ENCODE results near the gene ANKRD29.

The ANKRD29 gene

GRCh38 chr18:23662309-23663263 is at the start of gene ANKRD29:
Gene ANKRD29, minus strand, starts transcription at chr18:23662911. Its CDS starts 181 bp downstream, at chr18:23662730.
- DNase-seq (ENCODE audit: low spot score), result no peak

- DNase-seq (ENCODE audit: low spot score), result no peak
Measured at GRCh38 chr18:23712445-23712844, 49.7 kb upstream of the ANKRD29 start.

GRCh38 chr18:23711426-23711825 is 48.7 kb upstream of the ANKRD29 start:
- DNase-seq (ENCODE audit: low spot score), result no peak

DNA sequence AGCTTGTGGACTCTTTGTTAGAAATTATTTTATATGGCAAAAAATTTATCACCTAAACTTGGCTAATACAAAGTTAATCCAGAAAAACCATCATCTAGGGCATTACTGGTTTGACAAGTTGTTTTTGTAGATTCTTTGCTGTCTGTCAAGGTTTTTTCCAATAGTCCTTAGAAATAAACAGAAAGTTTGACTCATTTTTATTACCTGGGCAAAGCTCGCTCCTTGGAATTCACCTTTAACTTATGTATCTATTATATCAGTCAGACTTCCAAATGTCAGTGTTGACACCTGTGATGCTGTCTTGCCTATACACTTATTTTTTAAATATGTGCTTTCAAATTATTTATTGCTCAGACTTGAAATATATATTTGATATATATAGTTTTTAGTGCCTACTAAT is 48.2 kb upstream of the ANKRD29 start:
- no peak for DNase-seq (ENCODE audit: low spot score)

GRCh38 chr18:23710068-23710527 is 47.4 kb upstream of the ANKRD29 start:
- no peak for DNase-seq (ENCODE audit: low spot score)

DNA sequence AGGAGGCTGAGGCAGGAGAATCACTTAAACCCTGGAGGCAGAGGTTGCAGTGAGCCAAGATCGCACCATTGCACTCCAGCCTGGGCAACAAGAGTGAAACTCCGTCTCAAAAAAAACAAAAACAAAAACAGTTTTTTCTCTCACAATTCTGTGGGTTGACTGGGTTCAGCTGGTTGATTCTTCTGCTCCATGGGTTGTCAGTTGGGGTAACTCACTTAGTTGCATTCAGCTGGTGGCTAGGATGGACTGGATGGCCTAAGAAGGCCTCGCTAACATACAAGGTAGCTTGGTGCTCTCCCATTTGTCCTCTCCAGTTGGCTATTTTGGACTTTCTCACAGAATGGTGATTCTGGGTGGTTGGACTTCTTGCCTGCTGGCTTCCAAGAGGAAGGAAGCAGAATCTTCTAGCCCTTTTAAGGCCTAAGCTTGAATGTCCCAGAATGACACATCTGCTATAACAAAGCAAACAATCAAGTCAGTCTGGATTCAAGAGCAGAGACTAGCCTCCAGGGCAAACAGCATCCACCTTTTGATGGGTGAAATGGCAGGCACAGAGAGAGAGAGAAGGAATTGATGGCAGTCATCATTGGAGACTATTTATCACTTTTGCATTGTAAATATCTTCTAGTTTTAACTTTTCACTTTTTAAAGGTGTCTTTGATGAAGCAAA is 44.4 kb upstream of the ANKRD29 start:
- no peak for DNase-seq (ENCODE audit: low spot score)

GRCh38 chr18:23704806-23705205 is 42.1 kb upstream of the ANKRD29 start:
- no peak for DNase-seq (ENCODE audit: low spot score)

DNA sequence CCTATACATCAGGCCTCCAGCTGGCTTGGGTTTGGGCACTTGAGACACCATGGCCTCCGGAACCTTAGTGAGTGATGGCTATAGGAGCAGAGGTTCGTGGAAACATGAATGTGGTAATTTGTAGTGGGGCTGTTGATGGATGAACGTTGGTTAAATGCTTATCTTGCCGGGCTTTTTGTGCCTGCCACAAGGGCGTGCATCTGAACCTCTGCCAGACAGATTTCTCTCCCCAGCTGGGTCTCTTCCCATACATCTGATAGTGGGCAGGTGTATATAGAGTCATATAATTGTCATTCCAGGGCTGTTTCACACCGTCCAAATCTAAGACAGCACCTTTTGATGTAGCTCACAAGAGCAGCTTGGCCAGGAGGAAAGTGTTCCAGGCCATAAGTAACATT is 41.3 kb upstream of the ANKRD29 start:
- no peak for DNase-seq (ENCODE audit: low spot score)

- peak; percentile 66 for DNase-seq (ENCODE audit: low spot score)
Measured at GRCh38 chr18:23703057-23703986, 40.6 kb upstream of the ANKRD29 start.

DNA sequence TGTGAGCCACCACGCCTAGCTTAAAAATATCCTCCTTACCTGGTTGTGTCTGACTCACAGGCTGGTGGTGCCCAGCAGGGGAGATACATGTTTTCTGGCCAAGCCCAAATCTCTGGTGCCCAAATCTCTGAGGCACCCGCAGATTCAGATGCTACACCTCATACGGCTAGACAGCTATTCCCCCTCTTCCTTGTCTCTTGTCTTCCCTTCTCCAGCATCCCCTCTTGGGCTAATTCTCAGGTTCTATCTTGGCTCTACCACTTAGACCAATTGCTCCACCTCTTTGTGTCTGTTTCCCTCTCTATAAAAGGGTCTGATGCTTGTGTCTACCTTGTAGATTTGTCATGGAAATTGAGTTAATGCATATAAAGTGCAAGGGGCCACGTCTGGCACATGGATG is 39.9 kb upstream of the ANKRD29 start:
- no peak for DNase-seq (ENCODE audit: low spot score)

GRCh38 chr18:23701544-23702064 is 38.9 kb upstream of the ANKRD29 start:
- DNase-seq (ENCODE audit: low spot score), result no peak

GRCh38 chr18:23701017-23701416 is 38.3 kb upstream of the ANKRD29 start:
- no peak for DNase-seq (ENCODE audit: low spot score)

DNA sequence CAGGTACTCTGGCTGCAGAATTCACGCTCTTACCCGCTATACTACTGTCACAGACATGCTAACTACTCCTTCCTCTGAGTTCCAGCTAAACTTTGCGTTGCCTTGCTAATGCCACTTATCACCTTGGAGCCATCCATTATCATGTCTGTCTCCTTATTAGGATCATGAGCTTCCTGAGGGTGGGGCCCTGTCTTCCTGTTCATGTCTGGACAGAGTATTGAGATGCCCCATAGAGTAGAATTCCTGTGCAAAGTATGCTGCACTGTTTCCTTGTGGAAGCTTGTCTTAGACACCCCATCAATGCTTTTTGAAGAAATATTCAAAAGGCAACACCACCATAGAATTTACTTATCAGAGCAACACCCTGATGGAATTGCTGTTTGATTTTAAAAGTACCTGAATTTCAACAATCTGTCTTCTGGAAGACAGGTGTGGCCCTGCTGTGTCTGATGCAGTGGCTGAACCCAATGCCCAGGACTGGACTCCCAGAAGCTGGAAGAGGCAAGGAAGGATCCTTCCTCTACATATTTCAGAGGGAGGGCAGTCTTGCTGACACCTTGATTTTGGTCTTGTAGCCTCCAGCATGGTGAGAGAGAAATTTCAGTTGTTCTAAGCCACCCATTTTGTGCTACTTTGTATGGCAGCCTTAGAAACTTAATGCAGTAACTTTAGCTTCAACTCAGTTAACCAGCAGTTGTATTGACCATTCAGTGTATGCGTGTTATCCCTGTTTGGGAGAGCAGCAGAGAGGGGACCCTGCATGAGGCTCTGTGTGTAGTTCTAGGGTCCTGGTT is 32.1 kb upstream of the ANKRD29 start:
- DNase-seq (ENCODE audit: low spot score), result no peak

- DNase-seq (ENCODE audit: low spot score), result no peak
Measured at GRCh38 chr18:23693846-23694245, 31.1 kb upstream of the ANKRD29 start.

DNA sequence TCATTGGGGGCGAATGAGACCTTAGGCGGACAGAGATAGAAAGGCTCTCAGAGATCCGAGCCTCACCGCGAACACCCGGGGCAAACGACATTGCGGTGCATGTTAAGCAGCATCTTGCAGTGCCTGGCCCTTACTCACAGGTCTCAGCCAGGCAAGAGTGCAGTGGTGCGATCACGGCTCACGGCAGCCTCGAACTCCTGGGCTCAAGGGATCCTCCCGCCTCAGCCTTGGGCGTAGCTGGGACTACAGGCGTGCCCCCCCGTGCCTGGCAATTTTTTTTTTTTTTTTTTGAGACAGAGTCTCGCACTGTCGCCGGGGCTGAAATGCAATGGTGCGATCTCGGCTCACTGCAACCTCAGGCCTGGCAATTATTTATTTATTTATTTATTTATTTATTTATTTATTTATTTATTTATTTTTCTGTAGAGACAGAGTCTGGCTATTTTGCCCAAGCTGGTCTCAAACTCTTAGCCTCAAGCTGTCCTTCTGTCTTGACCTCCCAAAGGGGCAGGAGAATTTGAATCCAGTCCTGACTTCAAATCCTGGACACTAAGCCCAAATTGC is 27.9 kb upstream of the ANKRD29 start:
- DNase-seq (ENCODE audit: low spot score), result no peak

DNA sequence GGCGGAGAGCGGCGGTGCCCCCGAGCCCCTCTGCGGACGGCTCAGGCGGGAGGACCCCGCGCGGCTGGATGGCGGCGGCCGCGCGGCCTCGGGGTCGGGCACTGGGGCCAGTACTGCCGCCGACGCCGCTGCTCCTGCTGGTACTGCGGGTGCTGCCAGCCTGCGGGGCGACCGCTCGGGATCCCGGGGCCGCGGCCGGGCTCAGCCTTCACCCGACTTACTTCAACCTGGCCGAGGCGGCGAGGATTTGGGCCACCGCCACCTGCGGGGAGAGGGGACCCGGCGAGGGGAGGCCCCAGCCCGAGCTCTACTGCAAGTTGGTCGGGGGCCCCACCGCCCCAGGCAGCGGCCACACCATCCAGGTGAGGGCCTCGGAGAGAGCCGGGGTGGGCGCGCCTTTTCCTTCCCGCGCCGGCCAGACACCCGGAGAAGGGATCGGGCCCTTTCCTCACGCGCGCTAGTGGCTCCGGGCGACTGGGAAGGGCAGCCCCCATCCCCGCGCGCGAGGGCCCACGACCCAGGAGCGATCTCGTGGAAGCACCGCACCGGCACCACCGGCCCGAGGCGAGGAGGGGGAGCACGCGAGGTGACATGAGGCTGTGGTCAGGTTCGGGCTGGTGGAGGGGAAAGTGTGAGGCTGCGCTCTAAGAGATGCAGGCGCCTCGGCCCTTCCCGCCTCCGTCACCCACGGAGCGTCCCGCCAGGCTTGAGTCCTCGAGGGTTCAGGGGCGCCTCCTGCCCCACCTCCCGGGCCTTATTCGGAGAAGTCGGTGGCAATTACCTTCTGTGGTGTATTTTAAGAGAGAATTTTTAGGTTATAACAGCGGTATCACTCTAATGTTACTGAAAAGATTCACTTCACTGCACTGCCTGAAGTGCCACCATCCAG is 27.1 kb upstream of the ANKRD29 start:
- no peak for DNase-seq (ENCODE audit: low spot score)

GRCh38 chr18:23689031-23689615 is 26.4 kb upstream of the ANKRD29 start, which contains the start of gene LAMA3:
Gene LAMA3, plus strand, starts transcription at chr18:23689453. Its CDS starts 231 bp downstream, at chr18:23689684.
- no peak for DNase-seq (ENCODE audit: low spot score)

GRCh38 chr18:23688528-23688927 is 25.8 kb upstream of the ANKRD29 start:
- no peak for DNase-seq (ENCODE audit: low spot score)
